Activated naive CD4-positive, alpha-beta T cell treated with anti-CD3 and anti-CD28 coated beads, Interleukin-2, amount 50 U/mL, for 72 hours (primary cell): ENCODE data around the gene LRP1B. TPM values are rescaled to one million over a fixed set of nuclear protein-coding genes. Genes with fewer than 3 reads are reported as not detected.

Source experiments
- ATAC-seq, 2 donors: fragments of 150-1000 bp; cut with Tn5 transposase; 2 replicates each; pipeline ENCODE4 v1.10.0; 2021; ENCODE audit warnings: mild to moderate bottlenecking in 2 of 2, moderate library complexity in 2 of 2
- DNase-seq, 2 donors: peaks; one replicate each; pipeline ENCODE4 v3.0.0; 2021 to 2022; ENCODE audit warnings: low spot score in 2 of 2
- H3K27ac Mint-ChIP-seq, 2 donors: one replicate each; pipeline ENCODE4 v1.8.0; 2022; ENCODE audit warnings: mild to moderate bottlenecking in 2 of 2, mixed read lengths in 2 of 2
- H3K36me3 Mint-ChIP-seq, 2 donors: one replicate each; pipeline ENCODE4 v1.8.0; 2022; ENCODE audit warnings: mixed read lengths in 2 of 2
- H3K9me3 Mint-ChIP-seq, 2 donors: one replicate each; pipeline ENCODE4 v1.8.0; 2022; ENCODE audit warnings: mixed read lengths in 2 of 2
- total RNA-seq, 2 donors: library from RNA; stranded (reverse); gene quantifications; one replicate each; pipeline ENCODE4 v1.2.3, GENCODE V29; 2022

The LRP1B gene
- total RNA-seq, 2 donors from 2014 or later = not detected

- Mint-ChIP-seq H3K27ac (no peak overlapping the region), H3K36me3 (no peaks in the 10 kb centered on the region), H3K9me3 (peaks cover 10 to 23% of the 10 kb centered on the region in 2 donors)
- ATAC-seq = no peak
- no peak for DNase-seq
Observed at GRCh38 chr2:140203347-140203746, 1927.5 kb downstream of the LRP1B start.

- no peak for DNase-seq
- Mint-ChIP-seq H3K36me3 (no peaks in the 10 kb centered on the region), H3K27ac (no peak overlapping the region), H3K9me3 (peaks cover 10 to 22% of the 10 kb centered on the region in 2 donors)
- ATAC-seq = no peak
Observed at GRCh38 chr2:140201572-140201971, 1929.2 kb downstream of the LRP1B start.

GRCh38 chr2:140200764-140201163, 1930.1 kb downstream of the LRP1B start:
- ATAC-seq (no peak), DNase-seq (no peak)
- H3K9me3 Mint-ChIP-seq = peaks cover 6 to 20% of the 10 kb centered on the region in 2 donors
- H3K27ac Mint-ChIP-seq = no peak overlapping the region
- no peaks in the 10 kb centered on the region for H3K36me3 Mint-ChIP-seq

GRCh38 chr2:140200307-140200706, 1930.5 kb downstream of the LRP1B start:
- Mint-ChIP-seq H3K36me3 (no peaks in the 10 kb centered on the region), H3K9me3 (peaks cover 9 to 23% of the 10 kb centered on the region in 2 donors), H3K27ac (no peak overlapping the region)
- DNase-seq (no peak), ATAC-seq (no peak)

GRCh38 chr2:140199312-140199711, 1931.5 kb downstream of the LRP1B start:
- no peak for ATAC-seq
- Mint-ChIP-seq H3K27ac (no peak overlapping the region), H3K9me3 (peaks cover 10 to 19% of the 10 kb centered on the region in 2 donors), H3K36me3 (no peaks in the 10 kb centered on the region)
- no peak for DNase-seq

GRCh38 chr2:140187086-140187485, 1943.7 kb downstream of the LRP1B start:
- H3K9me3 Mint-ChIP-seq = peaks cover 8 to 22% of the 10 kb centered on the region in 2 donors
- no peaks in the 10 kb centered on the region for H3K36me3 Mint-ChIP-seq
- ATAC-seq = no peak
- no peak overlapping the region for H3K27ac Mint-ChIP-seq
- DNase-seq = no peak

GRCh38 chr2:140186313-140186712, 1944.5 kb downstream of the LRP1B start:
- peaks cover 13 to 29% of the 10 kb centered on the region in 2 donors for H3K9me3 Mint-ChIP-seq
- DNase-seq = no peak
- no peaks in the 10 kb centered on the region for H3K36me3 Mint-ChIP-seq
- H3K27ac Mint-ChIP-seq = no peak overlapping the region
- ATAC-seq = no peak

GRCh38 chr2:140185076-140185475, 1945.7 kb downstream of the LRP1B start:
- Mint-ChIP-seq H3K36me3 (no peaks in the 10 kb centered on the region), H3K9me3 (peaks cover 13 to 33% of the 10 kb centered on the region in 2 donors), H3K27ac (no peak overlapping the region)
- no peak for ATAC-seq
- DNase-seq = no peak

GRCh38 chr2:140183056-140183765, 1947.6 kb downstream of the LRP1B start:
- H3K36me3 Mint-ChIP-seq = no peaks in the 10 kb centered on the region
- no peak for DNase-seq
- no peak for ATAC-seq
- H3K27ac Mint-ChIP-seq = no peak overlapping the region
- H3K9me3 Mint-ChIP-seq = peaks cover 13 to 27% of the 10 kb centered on the region in 2 donors
